ENCODE measurements around the gene MACROH2A1. TPM values are rescaled to one million over a fixed set of nuclear protein-coding genes. Genes with fewer than 3 reads are reported as not detected.
A peak's percentile ranks its signal among the peaks of the same experiment; 100 is the strongest.

MACROH2A1 gene
- total RNA-seq, 1 donor from 2014 or later, result 219 TPM

DNA sequence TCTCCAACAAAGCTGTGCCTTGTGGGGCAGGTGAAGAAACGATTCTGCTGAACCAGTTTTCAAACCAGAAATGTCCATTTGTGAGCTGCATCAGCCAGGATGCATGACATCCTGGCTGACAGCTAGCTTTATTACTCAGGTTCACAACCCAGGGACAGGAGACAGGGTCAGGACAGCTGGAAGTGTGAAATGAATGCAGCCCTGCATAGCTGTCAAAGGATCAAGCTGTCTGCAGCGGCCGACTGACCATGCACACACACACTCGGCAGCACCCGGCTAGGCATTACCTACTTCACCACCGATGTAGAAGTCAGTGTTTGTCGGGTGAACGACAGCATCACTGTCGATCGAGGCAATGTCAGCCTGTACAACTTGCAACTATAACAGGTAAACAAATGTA lies 48.5 kb downstream of the MACROH2A1 start:
- no peak for DNase-seq

DNA sequence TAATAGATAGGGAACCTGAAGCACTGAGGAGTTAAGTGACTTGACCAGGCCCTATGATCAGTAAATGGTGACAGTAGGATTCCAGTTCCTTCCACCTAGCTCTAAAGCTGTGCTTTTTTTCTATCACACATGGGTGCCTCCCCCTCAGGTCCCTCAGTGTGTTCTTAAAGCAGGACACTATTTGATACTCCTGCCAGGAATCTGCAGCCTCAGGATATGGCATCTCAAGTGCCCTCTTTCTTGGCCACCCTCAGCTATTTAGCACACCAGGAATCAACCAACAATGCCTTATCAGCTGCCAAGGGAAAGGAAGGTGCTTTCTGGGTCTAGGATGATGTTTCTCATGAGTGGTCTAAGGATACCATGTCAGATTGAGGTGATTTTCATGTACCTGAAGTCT lies 49.1 kb downstream of the MACROH2A1 start:
- DNase-seq, result no peak

DNA sequence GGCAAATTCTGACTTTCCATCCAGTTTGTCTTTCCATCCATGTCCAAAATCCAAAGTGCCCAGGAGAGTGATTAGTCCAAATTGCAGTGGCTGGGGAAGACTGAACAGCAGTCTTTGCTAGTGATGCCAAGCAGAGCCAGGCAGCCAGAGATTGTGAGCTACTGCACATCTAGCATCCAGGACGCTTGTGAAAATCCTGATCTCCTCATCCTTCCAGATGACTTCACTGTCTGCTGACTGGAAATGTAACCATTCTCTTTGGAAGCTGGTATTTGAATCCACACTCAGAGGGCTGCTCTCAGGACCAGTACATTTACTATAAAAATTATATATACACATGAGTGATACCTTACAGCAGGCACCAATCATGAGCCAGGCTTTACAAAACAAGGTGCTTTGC lies 49.6 kb downstream of the MACROH2A1 start:
- no peak for DNase-seq

DNA sequence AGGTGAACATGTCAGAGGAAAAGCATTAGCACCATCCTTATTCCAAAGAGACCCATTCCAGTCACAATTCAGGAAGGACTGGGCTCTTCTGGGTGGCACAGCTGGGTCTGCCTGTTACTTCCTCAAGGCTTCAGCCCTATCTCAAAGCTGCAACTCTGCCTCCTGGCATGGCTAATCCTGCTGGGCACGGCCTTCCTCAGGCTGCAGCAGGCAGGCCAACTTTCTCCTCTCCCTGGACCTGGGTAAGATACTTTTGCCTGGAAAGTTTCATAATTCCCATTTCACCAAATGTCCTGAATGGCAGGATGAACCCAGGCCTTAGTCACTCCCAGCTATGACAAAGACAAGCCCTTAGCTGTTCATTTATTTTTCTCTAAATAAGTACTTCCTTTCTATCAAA lies 50.1 kb downstream of the MACROH2A1 start:
- DNase-seq, result no peak

DNA sequence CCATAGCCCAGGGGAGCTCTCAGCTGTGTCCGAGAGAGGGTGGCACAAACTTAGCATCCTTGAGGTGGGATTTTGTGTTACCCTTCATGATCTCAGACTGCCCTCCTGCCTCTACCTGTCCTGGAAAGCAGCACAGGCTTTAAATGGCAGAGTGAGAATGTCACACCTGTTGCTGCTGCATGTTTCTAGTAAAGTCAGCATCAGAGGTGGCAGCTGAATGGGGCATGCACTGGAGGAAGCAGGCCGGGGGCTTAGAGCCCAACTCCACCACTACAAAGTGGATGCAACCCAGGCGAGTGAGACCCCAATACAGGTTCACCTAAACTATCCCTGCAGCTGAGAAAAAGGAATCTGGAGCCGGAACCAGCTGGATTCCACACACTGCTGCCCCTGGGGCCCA lies 51.6 kb downstream of the MACROH2A1 start:
- no peak for DNase-seq

DNA sequence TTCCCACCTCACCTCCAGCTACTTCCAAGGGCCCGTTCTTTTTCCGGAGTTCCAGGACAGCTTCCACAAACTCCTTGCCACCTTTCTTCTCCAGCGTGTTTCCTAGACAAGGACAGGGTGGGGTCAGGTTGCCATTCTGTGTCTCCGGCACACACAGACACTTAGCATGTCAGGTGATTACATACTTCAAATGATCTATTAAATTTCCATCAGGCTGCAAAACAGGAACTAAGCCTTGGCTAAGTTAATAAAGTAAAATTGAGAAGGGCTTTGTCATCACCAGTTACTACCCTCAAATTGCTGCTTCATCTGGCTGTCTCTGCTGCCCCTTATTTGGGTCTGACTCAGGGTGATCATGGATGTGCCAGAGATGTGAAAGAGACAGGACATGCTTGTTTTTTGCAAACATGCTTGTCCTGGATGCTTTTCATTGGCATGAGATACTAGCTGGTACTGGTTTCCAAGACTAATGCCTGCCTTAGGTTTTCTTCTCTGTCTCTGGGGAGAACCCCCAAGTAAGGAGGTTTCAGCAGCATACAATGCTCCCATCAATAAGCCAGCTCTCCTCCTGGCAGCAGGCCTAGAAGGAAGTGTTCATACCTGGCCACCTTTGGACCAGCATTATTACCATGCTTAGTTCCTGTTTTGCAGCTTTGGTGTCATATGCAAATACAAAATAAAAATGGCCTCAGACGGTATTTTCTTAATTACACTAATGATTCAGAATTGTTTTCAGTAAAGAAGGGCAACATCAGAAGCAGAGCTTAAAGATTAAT lies 52.9 kb downstream of the MACROH2A1 start:
- no peak for DNase-seq

DNA sequence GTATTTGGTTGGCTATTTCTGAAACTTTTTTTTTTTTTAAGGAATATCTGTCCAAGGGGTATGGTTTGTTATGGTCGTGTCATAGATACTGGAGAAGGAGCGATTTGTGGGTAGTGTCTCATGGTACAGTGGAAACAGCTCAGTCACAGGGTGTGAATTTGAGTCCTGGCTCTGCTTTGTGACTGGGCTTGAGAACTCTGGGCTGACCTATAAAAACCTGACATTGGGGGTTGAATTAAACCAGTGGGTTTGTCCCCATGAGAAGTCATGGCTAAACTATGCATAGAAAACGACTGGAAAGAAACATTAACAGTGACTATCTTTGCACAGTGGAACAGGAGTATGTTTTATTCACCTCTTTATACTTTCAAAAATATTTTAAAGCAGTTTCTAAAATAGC lies 54.7 kb downstream of the MACROH2A1 start:
- DNase-seq, result no peak

DNA sequence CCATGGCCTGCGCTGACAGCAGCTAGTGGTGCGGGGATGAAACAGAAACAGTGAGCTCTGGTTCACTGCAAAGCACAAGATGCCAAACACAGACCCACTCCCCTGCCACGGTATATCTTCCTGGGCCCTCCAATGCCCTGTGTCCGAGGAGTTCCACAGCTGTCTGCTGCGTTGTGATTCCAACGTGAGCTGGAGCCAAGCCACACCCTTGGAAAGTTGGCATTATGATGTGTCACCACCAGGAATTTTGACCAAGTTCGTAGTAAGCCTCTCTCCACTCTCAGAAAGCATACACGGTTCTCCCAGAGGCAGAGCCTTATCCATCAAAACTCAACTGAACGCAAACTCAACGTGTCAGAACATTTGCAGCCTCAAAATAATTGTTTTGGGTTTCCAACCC lies 55.6 kb downstream of the MACROH2A1 start:
- DNase-seq, result no peak

DNA sequence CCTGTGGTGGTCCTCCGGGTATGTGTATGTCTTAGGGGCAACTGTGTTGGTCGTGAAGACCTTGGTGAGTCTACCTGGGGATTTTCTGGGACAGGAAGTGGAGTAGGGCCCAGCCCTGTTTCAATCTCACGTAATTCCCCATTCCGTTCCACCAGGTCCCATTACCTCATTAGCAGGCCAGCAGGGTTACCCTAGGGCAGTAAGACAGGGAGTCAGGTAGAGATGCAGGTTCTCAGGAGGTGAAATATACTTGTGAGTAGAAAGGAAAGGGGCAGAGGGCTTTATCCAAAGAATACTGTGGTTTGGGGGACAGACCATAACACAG lies 56.5 kb downstream of the MACROH2A1 start:
- no peak for DNase-seq

DNA sequence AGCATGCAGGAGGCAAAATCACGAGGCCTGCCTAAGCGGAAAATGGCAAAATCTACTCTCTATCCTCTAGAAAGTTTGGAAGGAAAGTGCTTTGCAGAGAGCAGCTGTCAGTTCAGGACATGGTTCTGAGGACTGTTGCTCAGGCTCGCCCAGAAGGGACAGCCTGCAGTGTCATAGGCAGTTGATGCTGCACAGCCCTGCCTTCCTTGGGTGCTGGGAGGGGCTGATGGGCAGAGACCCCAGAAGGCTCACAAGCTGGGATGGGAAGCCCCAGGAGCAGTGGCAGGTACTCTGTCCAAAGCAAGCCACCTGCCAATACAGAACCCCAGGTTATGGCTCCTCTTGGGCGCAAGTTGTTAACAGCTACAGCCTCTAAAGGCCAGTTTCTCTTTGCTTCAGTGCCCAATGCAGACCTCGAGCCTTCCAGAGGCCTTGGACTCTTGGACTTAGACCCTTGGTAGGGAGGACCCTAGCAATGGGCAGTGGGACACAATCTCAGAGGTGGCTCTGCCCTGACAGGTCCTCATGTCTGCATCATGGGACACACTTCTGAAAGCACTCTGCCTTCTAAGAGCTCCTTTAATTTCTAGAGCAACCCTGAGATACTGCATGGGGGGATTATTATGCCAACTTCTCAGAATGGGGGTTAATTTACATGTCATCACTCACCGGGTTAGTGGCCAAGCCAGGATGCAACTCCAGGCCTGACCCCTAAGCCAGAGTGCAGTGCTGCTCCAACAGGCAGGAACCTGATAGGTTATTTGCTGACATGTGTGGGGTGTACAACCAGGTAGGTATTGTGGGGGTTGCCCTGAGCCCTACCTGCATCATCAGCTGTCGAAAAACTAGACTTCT lies 57.1 kb downstream of the MACROH2A1 start:
- no peak for DNase-seq

DNA sequence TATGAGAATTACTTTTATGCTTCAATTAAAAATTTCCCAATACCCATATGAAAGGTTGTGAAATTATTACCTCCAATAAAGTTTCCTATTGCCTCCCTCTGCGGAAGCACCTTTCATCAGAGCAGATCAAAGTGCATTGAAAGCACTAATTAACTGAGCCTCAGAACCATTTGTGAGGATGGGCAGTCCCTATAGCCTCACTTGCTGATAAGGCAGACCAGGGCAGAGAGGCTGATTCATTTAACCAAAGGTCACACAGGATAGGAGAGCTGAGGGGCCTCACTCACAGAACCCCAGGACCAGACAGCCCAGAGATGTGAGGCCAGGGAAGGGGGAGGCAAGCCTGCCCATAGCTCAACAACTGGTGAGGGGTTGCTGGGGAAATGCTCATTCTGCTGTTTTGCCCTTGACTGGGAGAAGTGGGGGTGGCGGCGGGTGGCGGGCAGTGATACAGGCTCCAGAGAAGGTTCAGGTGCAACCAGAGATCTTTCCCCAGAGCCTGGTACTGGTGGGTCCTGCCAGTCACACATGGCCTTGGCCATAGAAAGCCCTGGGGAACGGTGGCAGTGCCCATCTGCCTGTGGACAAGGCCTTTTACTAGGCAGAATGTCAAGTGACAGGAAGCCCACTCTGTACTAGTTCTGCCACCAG lies 57.9 kb downstream of the MACROH2A1 start:
- DNase-seq, result no peak

DNA sequence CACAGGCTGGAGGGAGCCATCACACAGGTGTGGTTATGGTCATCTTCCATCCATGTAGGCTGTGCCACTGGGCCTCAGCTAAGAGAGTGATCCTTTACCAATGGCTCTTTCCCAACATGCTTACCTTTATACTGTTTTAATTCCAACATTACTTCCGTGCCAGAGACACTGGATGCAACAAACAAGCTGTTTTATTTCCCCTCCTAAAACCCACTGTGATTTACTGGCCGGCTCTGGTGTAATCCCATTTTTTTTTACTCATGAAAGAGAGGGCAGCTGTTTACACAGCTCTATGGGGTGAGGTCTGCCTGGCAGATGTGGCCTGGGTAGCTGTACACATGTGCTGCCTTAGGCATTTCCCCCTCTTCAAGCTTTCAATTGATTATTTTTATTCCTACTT lies 58.5 kb downstream of the MACROH2A1 start:
- no peak for DNase-seq

DNA sequence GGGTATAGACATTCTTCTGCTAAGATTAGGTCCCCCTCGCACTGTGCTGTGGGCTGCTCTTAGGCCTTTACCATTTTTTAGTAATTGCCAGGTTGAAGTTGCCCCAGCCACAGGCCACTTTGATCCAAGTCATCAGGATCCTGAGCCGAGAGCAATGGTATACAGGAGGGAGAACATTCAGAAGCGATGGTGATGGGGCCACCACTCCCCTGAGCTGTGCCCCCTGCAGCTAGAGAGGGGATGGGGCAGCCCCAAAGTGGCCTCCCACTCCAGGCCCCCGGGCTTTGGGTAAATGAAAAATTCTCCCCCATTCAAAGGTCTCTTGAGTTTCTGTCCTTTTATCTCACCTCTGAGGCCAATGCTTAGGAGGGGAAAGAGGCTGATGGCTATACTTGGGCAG lies 59.4 kb downstream of the MACROH2A1 start:
- DNase-seq, result no peak

DNA sequence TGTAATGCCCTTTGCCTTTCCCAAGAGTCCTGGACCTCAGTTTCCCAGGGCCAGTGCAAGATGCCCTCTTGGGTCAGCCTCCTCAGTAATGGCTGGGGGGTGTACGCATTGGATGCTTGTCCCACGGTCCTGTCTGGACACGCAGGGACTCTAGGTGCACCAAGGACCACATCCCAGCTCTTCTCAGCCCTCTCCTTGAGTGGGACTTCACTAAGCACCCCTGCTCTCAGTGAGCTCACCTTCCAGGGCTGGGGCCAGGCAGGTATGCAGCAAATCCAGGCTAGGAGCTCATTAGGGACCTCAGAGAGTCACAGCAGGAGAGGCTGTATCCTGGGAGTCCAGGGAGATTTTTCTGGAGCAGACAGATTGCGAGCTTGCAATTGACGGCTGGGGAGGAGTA lies 59.8 kb downstream of the MACROH2A1 start:
- DNase-seq, result no peak

DNA sequence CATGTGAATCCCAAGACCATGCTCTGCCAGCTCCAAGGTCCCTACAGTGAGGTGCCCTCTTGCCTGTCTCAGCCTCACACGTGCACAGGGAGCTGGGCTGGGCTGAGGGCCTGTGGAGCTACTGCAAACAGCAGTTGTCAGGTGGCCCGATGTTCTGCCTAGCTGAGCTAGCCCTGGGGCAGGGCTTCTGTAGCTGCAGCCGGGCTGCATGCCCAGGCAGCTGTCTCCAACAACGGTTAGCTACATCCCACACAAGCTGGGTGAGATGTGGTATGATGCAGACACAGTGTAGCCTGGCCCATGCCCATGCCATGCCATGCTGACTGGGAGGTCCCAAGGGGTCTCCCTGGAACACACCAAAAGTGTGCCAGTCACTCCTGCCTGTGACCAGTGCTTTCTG lies 62.0 kb downstream of the MACROH2A1 start:
- no peak for DNase-seq

DNA sequence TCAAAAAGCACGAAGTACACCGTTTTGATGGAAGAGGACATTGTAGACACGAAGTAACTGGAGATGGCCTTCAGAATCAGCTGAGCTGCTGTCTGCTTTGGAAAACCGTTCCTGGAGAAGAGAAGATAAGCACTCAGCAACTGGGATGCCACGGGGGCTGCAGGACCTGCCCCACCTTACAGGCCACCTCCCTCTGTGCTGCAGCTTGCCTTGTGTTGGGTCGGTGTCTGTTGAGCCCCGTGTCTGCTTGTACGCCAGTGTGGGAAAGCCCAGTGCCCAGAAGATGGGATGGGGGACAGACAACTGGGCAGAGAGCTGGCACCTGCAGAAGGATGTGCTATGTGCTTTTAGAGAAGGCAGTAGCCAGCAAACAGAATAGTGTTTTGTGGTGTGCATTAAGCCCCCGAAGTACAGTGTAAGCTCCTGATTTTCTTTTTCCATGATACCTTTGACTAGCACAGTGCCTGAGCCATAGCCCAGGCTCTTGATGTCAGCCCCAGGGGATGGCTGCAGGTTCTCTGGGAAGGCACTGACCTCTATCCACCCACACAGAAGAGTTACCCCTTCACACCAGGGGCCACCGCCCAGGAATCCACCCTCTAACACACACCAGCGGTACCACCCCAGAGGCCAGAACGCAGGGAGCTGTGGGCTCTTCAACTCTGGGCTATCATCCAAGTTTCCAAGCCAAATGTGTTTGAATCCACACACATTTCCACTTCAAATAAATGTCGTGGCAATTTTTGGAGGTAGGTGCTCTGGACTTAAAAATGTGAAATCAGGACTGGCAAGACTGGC lies 63.8 kb downstream of the MACROH2A1 start:
- DNase-seq, result no peak

DNA sequence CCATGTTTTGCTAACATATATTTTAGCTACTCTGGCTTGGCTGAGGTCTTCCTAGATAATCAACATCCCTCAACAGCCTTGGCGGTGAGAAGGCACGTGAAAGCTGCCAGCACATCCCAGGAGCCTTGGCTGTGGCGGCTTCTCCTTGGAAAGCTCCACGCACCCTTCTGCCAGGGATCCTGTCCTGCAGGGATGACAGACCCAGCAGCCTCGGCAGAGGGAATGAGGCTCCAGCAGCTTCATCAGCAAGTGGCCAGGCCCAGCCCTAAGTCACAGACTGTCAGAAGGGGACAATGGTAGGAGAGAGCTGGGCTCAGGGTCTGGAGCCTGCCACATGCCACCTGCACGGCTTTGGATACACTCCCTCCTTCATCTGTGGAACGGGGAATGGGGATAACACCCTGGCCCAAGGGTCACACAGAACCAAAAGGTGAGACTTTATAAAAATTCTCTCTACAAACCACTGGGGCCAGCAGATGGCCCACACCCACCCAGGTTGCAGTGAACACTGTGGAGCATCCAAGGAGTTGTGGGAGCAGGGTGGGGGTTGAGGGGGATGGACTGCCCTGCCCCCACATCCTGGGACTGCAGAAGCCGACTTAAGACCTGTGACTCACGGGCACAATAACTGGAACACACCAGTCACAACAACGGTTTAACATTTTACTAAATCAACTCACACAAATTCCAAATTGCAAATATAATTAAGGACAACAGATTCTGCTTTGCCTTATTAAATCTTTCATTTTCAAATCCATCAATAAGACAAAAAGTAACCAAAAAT lies 65.1 kb downstream of the MACROH2A1 start:
- DNase-seq, result no peak

DNA sequence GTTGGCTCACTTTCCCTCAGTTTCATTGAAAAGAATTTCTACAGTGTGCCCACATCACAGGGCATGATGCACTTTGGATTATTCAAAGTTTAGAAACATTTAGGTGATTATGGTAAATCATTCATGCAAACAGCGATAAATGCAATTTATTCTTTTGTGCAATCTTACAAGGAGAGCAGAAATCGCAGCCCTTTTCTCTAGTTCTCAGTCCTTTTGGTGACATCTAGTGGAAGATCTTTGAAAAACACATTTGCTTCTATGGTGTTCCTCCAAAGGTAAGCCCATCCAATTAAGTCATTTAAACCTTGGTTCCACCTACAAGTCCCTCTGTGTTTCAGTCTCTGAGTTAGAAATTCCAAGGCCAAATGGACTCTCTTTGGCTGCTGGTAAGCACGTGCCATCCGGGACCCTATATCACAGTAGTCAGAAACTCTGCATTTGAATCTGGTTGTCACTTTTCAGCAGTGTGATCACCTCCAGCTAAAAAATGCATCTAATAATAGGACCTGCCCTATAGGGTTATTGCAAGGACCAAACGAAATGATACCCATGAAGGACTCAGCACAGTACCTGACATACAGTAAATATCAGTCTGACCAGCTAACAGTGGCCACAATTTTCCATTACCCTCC lies 66.4 kb downstream of the MACROH2A1 start:
- DNase-seq, result peak; percentile 81

DNA sequence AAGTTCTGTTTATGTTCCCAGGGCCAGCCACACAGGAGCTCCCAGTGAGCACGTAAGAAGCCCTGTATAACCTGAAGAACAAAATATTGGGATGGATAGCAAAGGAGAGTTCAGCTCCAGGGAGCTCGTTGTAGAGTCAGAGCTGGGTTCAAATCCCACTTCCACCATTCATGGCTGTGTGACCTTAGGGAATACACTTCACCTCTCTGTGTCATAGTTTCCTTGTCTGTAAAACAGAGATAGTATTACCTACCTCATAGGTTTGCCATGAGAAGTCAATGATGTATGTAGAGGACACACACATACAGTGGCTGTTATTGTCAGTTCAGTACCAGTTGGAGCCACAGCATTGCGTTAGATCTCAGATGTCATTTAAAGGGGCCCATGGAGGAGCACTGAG lies 67.4 kb downstream of the MACROH2A1 start:
- DNase-seq, result no peak

DNA sequence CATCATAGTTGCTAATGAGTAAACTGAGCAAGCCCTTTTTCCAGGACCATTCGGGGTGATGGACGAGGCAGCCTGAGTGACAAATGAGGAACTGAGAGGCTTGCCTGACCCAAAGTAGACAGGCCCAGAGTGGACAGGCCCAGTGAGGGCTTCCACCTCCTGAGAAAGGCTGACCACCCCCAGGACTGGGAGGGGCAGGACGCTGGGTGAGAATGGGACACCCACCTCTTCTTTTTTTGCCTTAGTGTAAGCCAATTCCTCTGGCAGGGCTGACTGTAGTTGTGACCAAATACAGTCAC lies 68.3 kb downstream of the MACROH2A1 start:
- no peak for DNase-seq

DNA sequence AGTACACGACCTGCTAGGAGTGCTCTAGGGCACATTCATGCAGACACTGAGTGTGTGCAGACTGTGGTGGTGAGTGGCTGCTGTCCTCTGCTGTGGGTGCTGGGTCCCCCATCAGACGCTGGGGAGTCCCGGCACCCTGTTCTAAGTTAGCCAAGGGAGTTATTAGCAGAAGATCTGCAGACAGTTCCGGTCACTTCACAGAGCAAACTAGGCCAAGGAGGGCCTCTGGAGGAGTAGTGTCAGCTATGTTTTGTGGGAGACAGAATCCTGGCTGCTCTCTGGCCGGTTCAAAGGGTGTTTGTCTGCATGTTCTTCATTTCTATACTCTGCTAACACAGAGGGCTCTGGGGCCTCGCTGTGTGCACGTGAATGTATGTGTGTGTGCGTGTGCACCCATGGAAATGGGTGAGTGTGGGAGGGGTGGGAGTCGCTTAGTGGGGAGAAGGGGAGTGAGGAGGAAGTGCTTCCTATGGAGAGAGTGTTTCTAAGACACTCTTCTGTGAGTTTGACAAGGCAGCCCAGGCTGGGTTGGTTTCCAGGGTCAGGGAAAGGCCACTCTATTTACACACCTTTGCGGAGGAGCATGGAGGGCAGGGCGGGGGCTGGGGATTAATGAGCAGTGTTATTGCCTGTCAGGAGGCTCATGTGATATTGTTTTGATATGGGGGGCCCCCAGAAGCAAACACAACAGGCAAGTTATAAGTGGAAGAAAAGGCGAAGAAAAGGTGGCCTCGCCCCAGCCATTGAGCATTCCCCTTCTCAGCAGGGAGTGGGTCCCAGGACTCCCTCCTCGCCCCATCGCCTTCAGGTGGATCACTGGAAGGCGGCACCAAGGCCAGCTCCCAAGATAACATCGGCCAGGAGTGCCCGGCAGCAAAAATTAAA lies 68.9 kb downstream of the MACROH2A1 start:
- no peak for DNase-seq
